Left renal cortex interstitium (tissue), 4 donors: ENCODE results near the gene NAT8. TPM values are rescaled to one million over a fixed set of nuclear protein-coding genes. Genes with fewer than 3 reads are reported as not detected.
"Not testable (repeated sequence)": the region's sequence is repeated elsewhere in the genome, so short reads cannot be mapped to it uniquely, and the experiment has no call there.

Experiments
- DNase-seq, 4 donors: peaks; one replicate each; pipeline ENCODE4 v3.0.0-alpha.2; 2013; ENCODE audit warnings: low read depth in 4 of 4, low spot score in 2 of 4, missing footprints in 1 of 4
- polyA plus RNA-seq, 4 donors: library from polyadenylated mRNA; unstranded; fragments of 120-200 nt; gene quantifications; one replicate each; pipeline ENCODE4 v1.2.1, GENCODE V29; 2013; ENCODE audit not compliant: insufficient read length in 4 of 4

NAT8 gene
- polyA plus RNA-seq, 4 donors, result 23.5 to 25.5 (median 25.3) TPM

GRCh38 chr2:73638429-73638828 lies 3.8 kb downstream of the NAT8 start:
- DNase-seq, result no peak

- not testable (repeated sequence) for DNase-seq
Observed at GRCh38 chr2:73636977-73637376, 5.2 kb downstream of the NAT8 start.

- DNase-seq, result not testable (repeated sequence)
Observed at GRCh38 chr2:73630662-73631266, 11.5 kb downstream of the NAT8 start.

GRCh38 chr2:73628493-73628892 lies 13.7 kb downstream of the NAT8 start:
- DNase-seq, result not testable (repeated sequence)

- not testable (repeated sequence) for DNase-seq
Observed at GRCh38 chr2:73626237-73626636, 16.0 kb downstream of the NAT8 start.

GRCh38 chr2:73624625-73625024 lies 17.6 kb downstream of the NAT8 start:
- not testable (repeated sequence) for DNase-seq

GRCh38 chr2:73624036-73624435 lies 18.2 kb downstream of the NAT8 start:
- DNase-seq, result not testable (repeated sequence)

- DNase-seq, result not testable (repeated sequence)
Observed at GRCh38 chr2:73619925-73620324, 22.3 kb downstream of the NAT8 start.

- DNase-seq, result no peak
Observed at GRCh38 chr2:73614997-73615396, 27.2 kb downstream of the NAT8 start.

- DNase-seq, result no peak
Observed at GRCh38 chr2:73614105-73614504, 28.1 kb downstream of the NAT8 start.

- no peak for DNase-seq
Observed at GRCh38 chr2:73611867-73612266, 30.4 kb downstream of the NAT8 start.

GRCh38 chr2:73611193-73611592 lies 31.0 kb downstream of the NAT8 start:
- no peak for DNase-seq

GRCh38 chr2:73610111-73610510 lies 32.1 kb downstream of the NAT8 start:
- DNase-seq, result no peak

GRCh38 chr2:73604589-73604988 lies 37.6 kb downstream of the NAT8 start:
- not testable (repeated sequence) for DNase-seq

- not testable (repeated sequence) for DNase-seq
Observed at GRCh38 chr2:73603099-73603588, 39.1 kb downstream of the NAT8 start.

GRCh38 chr2:73601780-73602179 lies 40.4 kb downstream of the NAT8 start:
- DNase-seq, result no peak

- DNase-seq, result no peak
Observed at GRCh38 chr2:73594251-73594650, 48.0 kb downstream of the NAT8 start.

GRCh38 chr2:73593680-73594079 lies 48.5 kb downstream of the NAT8 start:
- no peak for DNase-seq

Other genes starting within 250 kb of the NAT8 start
- gene TPRKB, start 94.9 kb upstream of the NAT8 start, polyA plus RNA-seq, result 10 to 100 TPM; 61.3 to 76.9 (median 73.9) TPM
- 10 to 100 TPM; 30.4 to 36.9 (median 35.2) TPM for gene DUSP11, start 137.7 kb upstream of the NAT8 start, polyA plus RNA-seq
- gene C2orf78, start 141.8 kb upstream of the NAT8 start, polyA plus RNA-seq, result not detected
- gene STAMBP, start 186.5 kb upstream of the NAT8 start, polyA plus RNA-seq, result 10 to 100 TPM; 57.8 to 64.6 (median 61.6) TPM